Putamen (tissue), 1 donor: ENCODE measurements around the gene CFAP126.
"Not testable (repeated sequence)": the region's sequence is repeated elsewhere in the genome, so short reads cannot be mapped to it uniquely, and the experiment has no call there.

Experiments used
- DNase-seq: peaks from one replicate; pipeline ENCODE4 v3.0.0-alpha.2; 2016; ENCODE audit warnings: low spot score

The CFAP126 gene

GRCh38 chr1:161381707-161382106, 14.0 kb upstream of the CFAP126 start:
- no peak for DNase-seq

DNA sequence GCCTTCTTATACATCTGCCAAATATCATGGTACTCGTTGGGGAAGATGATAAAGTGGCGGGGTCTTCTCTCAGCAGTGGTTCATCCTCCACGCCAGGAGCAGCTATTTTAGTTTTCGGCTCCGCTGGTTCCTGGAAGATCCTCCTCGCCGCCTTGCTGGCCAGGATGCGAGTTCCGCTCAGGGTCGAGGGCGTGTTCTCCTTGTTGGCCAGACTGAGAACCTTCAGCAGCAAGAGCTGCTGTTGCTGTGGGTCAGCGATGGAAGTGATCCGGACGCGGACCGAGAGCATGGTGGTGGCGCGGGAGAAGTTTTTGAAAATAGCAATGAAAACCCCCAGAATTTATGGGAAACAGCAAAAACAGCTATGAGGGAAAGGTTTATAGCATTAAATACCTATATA, 11.4 kb upstream of the CFAP126 start:
- no peak for DNase-seq

DNA sequence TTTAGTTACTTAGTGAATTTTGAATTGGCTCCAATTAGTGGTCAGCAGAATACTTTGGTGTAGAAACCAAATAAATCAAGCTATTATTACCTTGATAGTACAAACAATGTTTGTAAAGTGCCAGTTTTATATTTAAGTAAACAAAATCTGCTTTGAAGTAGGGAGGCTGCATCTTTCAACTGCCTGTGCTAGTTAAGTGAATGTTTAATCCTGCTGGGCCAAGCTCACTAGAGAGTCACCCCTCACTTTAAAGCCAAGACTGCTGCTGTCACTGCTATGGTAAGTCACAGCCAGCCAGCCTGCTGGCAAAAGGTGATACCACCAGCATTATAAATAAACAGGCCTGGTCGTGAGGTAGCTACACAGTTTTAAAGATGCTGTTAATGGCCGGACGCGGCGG, 10.3 kb upstream of the CFAP126 start:
- no peak for DNase-seq

DNA sequence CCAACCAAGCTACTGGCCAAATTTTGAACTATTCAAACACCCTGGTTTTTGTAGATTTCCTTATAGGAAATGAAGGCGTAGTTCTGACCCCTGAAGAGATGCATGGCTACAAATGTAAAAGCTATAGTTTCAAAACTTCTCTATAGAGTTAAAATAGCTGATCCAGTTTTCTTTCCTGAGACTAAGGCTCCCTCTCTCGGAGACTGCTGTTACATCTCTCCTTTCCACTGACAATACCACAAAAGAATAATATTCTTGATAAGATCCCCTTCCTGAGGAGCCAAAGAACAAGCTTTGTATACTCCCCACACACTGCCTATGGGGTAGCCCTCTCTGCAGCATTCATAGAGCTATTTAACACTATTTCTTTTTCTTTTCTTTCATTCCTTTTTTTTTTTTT, 6.7 kb upstream of the CFAP126 start:
- DNase-seq: no peak

- no peak for DNase-seq
Observed at GRCh38 chr1:161373442-161373841, 5.8 kb upstream of the CFAP126 start.

DNA sequence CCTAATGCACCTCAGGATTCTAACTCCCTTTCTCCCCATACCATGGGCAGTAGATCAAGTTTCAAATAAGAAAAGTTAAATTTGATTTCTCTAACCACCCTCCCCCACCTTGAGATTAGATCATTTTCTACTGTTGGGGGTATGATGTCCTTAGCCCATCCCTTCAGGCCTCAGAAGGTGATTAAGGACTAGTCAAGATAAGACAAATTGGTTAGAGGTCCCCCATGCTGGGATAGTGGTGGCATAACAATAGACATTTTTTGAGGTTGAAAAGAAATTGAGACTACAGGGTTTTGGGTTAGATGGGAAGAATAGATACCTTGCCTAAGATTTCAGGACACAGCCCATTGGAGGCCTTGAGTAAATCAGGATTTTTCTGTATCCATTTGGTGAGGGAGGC, 2.5 kb downstream of the CFAP126 start:
- no peak for DNase-seq

DNA sequence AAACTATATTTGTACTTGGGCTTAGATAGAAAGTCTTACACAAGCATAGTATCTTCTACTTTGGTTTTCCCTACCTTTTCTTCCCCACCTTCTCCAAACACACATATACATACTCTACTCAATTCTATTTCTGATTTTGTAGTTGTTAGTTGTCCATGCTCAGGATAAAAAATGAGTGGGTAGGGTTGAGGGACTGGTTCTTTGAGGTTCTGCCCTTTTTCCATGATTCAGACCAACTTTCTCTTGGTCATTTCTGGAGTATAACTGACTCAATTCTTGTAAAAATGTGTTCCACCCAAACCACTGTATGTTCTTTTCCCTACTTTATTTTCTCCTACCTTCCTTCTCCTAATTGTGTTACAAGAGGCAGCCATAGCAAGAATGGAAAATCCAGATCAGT, 3.3 kb downstream of the CFAP126 start:
- no peak for DNase-seq

DNA sequence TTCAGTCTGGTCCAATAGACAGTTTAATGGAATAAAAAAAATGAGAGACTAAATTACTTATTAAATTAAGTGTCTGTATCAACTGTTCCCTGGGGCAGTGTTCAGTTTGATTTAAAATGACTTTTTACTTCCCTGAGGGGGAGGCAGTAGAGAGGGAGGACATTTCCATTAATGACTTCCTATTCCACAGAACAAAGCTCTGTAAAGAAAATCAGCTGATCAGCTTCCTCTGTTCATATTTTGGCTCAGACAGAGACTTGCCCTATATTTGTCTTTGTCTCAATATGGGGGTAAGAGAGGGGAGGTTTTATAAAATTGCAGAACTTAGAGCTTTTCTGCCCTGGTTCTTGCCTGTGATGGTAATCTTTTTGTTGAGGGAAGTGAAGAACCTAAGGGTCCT, 8.4 kb downstream of the CFAP126 start:
- peak; percentile 23 for DNase-seq

- no peak for DNase-seq
Observed at GRCh38 chr1:161357073-161357472, 10.6 kb downstream of the CFAP126 start.

GRCh38 chr1:161351482-161351881, 16.2 kb downstream of the CFAP126 start:
- no peak for DNase-seq

DNA sequence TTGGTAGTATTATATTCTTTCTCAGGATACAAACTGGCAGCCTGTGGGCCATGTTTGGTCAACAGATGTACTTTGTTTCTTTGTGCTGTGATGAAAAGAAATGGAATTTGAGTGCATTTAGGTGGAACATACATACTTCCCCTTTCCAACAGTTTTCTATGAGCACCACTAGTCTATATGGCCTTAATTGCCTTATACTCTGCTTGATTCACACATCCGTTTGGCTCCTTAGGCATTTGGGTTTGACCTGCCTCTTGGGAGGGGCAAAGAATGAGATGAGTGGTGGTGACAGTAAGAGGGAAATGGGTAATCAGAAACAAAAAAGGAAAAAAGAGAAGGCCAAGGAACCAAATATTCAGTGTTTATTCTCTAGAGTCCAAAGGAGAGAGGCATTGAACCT, 17.0 kb downstream of the CFAP126 start:
- no peak for DNase-seq

- DNase-seq: no peak
Observed at GRCh38 chr1:161342821-161343220, 24.9 kb downstream of the CFAP126 start.

GRCh38 chr1:161342177-161342576, 25.5 kb downstream of the CFAP126 start:
- DNase-seq: no peak

GRCh38 chr1:161335796-161336195, 31.9 kb downstream of the CFAP126 start:
- DNase-seq: no peak

GRCh38 chr1:161333166-161333565, 34.5 kb downstream of the CFAP126 start:
- no peak for DNase-seq

DNA sequence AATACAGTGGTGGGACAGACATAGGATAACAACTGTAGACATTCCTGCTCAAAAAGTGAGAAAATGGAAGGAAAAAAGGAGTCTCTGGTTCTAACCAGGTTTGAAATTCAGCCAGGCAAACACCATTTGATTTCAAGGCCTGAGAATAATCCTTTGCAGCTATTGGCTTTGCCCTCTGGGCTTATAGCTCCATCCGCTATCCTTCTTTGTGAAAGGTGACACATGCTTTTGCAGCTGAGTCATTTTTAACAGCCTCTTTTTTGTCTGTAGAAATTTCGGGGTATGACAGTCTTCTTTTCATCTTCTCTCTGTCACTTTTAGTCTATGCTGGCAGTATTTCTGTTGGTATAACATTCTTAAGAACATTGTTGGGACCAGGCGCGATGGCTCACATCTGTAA, 37.3 kb downstream of the CFAP126 start:
- no peak for DNase-seq

DNA sequence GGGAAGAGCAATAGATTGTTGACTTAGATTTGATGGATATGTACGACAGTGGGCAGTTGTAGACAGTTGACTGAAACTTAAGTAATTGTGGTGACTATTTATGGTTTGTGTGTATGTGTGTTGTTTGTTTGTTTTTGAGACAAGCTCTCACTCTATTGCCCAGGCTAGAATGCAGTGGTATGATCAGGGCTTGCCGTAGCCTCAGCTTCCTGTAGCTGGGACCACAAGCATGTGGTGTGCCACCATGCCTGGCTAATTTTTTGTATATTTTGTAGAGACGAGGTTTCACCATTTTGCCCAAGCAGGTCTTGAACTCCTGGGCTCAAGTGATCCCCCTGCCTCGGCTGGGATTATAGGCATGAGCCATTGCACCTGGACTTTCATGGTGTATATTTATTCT, 43.7 kb downstream of the CFAP126 start:
- no peak for DNase-seq

DNA sequence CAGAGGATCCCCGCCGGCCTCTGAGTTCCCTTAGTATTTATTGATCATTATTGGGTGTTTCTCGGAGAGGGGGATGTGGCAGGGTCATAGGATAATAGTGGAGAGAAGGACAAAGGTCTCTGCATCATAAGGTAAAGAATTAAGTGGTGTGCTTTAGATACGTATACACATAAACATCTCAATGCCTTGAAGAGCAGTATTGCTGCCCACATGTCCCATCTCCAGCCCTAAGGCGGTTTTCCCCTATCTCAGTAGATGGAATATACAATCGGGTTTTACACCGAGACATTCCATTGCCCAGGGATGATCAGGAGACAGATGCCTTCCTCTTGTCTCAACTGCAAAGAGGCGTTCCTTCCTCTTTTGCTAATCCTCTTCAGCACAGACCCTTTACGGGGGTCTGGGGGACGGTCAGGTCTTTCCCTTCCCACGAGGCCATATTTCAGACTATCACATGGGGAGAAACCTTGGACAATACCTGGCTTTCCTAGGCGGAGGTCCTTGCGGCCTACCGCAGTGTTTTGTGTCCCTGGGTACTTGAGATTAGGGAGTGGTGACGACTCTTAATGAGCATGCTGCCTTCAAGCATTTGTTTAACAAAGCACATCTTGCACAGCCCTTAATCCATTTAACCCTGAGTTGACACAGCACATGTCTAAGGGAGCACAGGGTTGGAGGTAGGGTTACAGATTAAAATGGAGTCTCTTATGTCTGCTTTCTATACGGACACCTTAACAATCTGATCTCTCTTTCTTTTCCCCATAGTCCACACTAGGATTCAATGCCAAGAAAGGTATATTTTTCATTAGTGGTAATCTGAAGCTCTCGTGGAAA, 51.6 kb downstream of the CFAP126 start:
- DNase-seq: not testable (repeated sequence)
